HepG2 (cell line): ENCODE data around the gene ACSF3. TPM values are rescaled to one million over a fixed set of nuclear protein-coding genes. Genes with fewer than 3 reads are reported as not detected.

Experiments used
- CHD2 ChIP-seq: IDR thresholded peaks from 2 replicates; pipeline ENCODE4 v1.6.1; 2011; ENCODE audit warnings: low read depth, low read length, improper control_type of control experiment
- GATAD2A ChIP-seq: IDR thresholded peaks from 2 replicates; pipeline ENCODE4 v1.6.1; 2016
- KDM1A ChIP-seq: IDR thresholded peaks from 2 replicates; pipeline ENCODE4 v1.6.1; 2016; ENCODE audit warnings: missing compliant biosample characterization
- RBM22 ChIP-seq: fragments of 200-400 bp; formaldehyde crosslinking; optimal IDR thresholded peaks from 2 replicates; pipeline ENCODE3; 2017; ENCODE audit warnings: mild to moderate bottlenecking, low read length, moderate library complexity
- RNF2 ChIP-seq: fragments of 450-650 bp; conservative IDR thresholded peaks from 2 replicates; pipeline ENCODE4 v1.6.1; 2016; ENCODE audit warnings: low read depth
- SALL2 ChIP-seq: sonication (generic); formaldehyde crosslinking; IDR thresholded peaks from 2 replicates; pipeline ENCODE4 v1.8.1; 2023; ENCODE audit warnings: mild to moderate bottlenecking, missing genetic modification reagents, inconsistent platforms
- TFDP1 ChIP-seq: IDR thresholded peaks from 2 replicates; pipeline ENCODE4 v1.6.1; 2016; ENCODE audit warnings: missing compliant biosample characterization, missing genetic modification reagents, borderline replicate concordance
- WIZ ChIP-seq: sonication (generic); formaldehyde crosslinking; IDR thresholded peaks from 2 replicates; pipeline ENCODE4 v1.5.1; 2020; ENCODE audit warnings: mild to moderate bottlenecking, missing genetic modification reagents
- ZFP41 ChIP-seq: sonication (generic); formaldehyde crosslinking; IDR thresholded peaks from 2 replicates; pipeline ENCODE4 v1.4.0; 2020; ENCODE audit warnings: mild to moderate bottlenecking, missing genetic modification reagents, borderline replicate concordance
- ZNF235 ChIP-seq: sonication (generic); formaldehyde crosslinking; IDR thresholded peaks from 2 replicates; pipeline ENCODE4 v1.8.1; 2023; ENCODE audit warnings: mild to moderate bottlenecking, missing genetic modification reagents, borderline replicate concordance
- ZNF282 ChIP-seq: fragments of 450-650 bp; IDR thresholded peaks from 2 replicates; pipeline ENCODE4 v1.6.1; 2018; ENCODE audit not compliant: partially characterized antibody
- polyA plus RNA-seq, 8 experiments: library from polyadenylated mRNA; depleted of rRNA in 3 of 8; stranded (reverse) in 7 of 8; unstranded in 1 of 8; fragments of >200 nt; fragmentation: Illumina TruSeq in 4 of 8; extraction: Trizol in 4 of 8; gene quantifications; 2 replicates each; pipeline versions ENCODE4 v1.2.1 to v1.2.3, GENCODE V29; 2011 to 2016; ENCODE audit warnings: low read depth in 4 of 8, missing spikeins in 1 of 8, mixed read lengths in 1 of 8; ENCODE audit not compliant: insufficient read depth in 1 of 8
- total RNA-seq, 5 experiments: library from RNA; depleted of rRNA; stranded (reverse); fragments of >200 nt; fragmentation: Illumina TruSeq; extraction: Trizol; gene quantifications; 2 replicates each; pipeline ENCODE4 v1.2.3, GENCODE V29; 2016; ENCODE audit warnings: low read depth in 1 of 5
- TF ChIP-seq, protein P1 (sequence below): sonication (generic); formaldehyde crosslinking; IDR thresholded peaks from 2 replicates; pipeline ENCODE4 v1.5.1; 2020; ENCODE audit warnings: mild to moderate bottlenecking, missing genetic modification reagents, moderate library complexity
- TF ChIP-seq, protein P2 (sequence below): sonication (generic); formaldehyde crosslinking; IDR thresholded peaks from 2 replicates; pipeline ENCODE4 v1.4.0; 2020; ENCODE audit warnings: missing genetic modification reagents
- TF ChIP-seq, protein P3 (sequence below): sonication (generic); formaldehyde crosslinking; IDR thresholded peaks from 2 replicates; pipeline ENCODE4 v1.5.1; 2020; ENCODE audit warnings: missing genetic modification reagents, mild to moderate bottlenecking, borderline replicate concordance
- TF ChIP-seq, protein P4 (sequence below): sonication (generic); formaldehyde crosslinking; IDR thresholded peaks from 2 replicates; pipeline ENCODE4 v1.9.0; 2021; ENCODE audit warnings: mild to moderate bottlenecking, missing genetic modification reagents

ACSF3 gene
- total and polyA plus RNA-seq, 2 of the 13 experiments (the other 11 are each of a cell fraction or from before 2014, with no cell fraction given) = 14.9 to 30.6 TPM

GRCh38 chr16:89103156-89103555, 9.5 kb downstream of the ACSF3 start (continued):
- TF ChIP-seq, protein P1, sequence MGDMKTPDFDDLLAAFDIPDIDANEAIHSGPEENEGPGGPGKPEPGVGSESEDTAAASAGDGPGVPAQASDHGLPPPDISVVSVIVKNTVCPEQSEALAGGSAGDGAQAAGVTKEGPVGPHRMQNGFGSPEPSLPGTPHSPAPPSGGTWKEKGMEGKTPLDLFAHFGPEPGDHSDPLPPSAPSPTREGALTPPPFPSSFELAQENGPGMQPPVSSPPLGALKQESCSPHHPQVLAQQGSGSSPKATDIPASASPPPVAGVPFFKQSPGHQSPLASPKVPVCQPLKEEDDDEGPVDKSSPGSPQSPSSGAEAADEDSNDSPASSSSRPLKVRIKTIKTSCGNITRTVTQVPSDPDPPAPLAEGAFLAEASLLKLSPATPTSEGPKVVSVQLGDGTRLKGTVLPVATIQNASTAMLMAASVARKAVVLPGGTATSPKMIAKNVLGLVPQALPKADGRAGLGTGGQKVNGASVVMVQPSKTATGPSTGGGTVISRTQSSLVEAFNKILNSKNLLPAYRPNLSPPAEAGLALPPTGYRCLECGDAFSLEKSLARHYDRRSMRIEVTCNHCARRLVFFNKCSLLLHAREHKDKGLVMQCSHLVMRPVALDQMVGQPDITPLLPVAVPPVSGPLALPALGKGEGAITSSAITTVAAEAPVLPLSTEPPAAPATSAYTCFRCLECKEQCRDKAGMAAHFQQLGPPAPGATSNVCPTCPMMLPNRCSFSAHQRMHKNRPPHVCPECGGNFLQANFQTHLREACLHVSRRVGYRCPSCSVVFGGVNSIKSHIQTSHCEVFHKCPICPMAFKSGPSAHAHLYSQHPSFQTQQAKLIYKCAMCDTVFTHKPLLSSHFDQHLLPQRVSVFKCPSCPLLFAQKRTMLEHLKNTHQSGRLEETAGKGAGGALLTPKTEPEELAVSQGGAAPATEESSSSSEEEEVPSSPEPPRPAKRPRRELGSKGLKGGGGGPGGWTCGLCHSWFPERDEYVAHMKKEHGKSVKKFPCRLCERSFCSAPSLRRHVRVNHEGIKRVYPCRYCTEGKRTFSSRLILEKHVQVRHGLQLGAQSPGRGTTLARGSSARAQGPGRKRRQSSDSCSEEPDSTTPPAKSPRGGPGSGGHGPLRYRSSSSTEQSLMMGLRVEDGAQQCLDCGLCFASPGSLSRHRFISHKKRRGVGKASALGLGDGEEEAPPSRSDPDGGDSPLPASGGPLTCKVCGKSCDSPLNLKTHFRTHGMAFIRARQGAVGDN (CRISPR knock-in tag) = peak; percentile 23; the same call in 1 of the 2 replicates
- no peak for TF ChIP-seq ZNF235 (CRISPR knock-in tag)
- no peak for TF ChIP-seq KDM1A
- TF ChIP-seq RBM22 = peak; percentile 53
- TF ChIP-seq, protein P2, sequence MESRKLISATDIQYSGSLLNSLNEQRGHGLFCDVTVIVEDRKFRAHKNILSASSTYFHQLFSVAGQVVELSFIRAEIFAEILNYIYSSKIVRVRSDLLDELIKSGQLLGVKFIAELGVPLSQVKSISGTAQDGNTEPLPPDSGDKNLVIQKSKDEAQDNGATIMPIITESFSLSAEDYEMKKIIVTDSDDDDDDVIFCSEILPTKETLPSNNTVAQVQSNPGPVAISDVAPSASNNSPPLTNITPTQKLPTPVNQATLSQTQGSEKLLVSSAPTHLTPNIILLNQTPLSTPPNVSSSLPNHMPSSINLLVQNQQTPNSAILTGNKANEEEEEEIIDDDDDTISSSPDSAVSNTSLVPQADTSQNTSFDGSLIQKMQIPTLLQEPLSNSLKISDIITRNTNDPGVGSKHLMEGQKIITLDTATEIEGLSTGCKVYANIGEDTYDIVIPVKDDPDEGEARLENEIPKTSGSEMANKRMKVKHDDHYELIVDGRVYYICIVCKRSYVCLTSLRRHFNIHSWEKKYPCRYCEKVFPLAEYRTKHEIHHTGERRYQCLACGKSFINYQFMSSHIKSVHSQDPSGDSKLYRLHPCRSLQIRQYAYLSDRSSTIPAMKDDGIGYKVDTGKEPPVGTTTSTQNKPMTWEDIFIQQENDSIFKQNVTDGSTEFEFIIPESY (CRISPR knock-in tag) = peak; percentile 20; the same call in 1 of the 2 replicates
- TF ChIP-seq, protein P3, sequence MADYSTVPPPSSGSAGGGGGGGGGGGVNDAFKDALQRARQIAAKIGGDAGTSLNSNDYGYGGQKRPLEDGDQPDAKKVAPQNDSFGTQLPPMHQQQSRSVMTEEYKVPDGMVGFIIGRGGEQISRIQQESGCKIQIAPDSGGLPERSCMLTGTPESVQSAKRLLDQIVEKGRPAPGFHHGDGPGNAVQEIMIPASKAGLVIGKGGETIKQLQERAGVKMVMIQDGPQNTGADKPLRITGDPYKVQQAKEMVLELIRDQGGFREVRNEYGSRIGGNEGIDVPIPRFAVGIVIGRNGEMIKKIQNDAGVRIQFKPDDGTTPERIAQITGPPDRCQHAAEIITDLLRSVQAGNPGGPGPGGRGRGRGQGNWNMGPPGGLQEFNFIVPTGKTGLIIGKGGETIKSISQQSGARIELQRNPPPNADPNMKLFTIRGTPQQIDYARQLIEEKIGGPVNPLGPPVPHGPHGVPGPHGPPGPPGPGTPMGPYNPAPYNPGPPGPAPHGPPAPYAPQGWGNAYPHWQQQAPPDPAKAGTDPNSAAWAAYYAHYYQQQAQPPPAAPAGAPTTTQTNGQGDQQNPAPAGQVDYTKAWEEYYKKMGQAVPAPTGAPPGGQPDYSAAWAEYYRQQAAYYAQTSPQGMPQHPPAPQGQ (CRISPR knock-in tag) = no peak
- TF ChIP-seq RNF2 = no peak
- TF ChIP-seq, protein P4, sequence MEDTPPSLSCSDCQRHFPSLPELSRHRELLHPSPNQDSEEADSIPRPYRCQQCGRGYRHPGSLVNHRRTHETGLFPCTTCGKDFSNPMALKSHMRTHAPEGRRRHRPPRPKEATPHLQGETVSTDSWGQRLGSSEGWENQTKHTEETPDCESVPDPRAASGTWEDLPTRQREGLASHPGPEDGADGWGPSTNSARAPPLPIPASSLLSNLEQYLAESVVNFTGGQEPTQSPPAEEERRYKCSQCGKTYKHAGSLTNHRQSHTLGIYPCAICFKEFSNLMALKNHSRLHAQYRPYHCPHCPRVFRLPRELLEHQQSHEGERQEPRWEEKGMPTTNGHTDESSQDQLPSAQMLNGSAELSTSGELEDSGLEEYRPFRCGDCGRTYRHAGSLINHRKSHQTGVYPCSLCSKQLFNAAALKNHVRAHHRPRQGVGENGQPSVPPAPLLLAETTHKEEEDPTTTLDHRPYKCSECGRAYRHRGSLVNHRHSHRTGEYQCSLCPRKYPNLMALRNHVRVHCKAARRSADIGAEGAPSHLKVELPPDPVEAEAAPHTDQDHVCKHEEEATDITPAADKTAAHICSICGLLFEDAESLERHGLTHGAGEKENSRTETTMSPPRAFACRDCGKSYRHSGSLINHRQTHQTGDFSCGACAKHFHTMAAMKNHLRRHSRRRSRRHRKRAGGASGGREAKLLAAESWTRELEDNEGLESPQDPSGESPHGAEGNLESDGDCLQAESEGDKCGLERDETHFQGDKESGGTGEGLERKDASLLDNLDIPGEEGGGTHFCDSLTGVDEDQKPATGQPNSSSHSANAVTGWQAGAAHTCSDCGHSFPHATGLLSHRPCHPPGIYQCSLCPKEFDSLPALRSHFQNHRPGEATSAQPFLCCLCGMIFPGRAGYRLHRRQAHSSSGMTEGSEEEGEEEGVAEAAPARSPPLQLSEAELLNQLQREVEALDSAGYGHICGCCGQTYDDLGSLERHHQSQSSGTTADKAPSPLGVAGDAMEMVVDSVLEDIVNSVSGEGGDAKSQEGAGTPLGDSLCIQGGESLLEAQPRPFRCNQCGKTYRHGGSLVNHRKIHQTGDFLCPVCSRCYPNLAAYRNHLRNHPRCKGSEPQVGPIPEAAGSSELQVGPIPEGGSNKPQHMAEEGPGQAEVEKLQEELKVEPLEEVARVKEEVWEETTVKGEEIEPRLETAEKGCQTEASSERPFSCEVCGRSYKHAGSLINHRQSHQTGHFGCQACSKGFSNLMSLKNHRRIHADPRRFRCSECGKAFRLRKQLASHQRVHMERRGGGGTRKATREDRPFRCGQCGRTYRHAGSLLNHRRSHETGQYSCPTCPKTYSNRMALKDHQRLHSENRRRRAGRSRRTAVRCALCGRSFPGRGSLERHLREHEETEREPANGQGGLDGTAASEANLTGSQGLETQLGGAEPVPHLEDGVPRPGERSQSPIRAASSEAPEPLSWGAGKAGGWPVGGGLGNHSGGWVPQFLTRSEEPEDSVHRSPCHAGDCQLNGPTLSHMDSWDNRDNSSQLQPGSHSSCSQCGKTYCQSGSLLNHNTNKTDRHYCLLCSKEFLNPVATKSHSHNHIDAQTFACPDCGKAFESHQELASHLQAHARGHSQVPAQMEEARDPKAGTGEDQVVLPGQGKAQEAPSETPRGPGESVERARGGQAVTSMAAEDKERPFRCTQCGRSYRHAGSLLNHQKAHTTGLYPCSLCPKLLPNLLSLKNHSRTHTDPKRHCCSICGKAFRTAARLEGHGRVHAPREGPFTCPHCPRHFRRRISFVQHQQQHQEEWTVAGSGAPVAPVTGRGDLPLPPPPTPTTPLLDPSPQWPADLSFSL (CRISPR knock-in tag) = no peak
- no peak for TF ChIP-seq WIZ (CRISPR knock-in tag)
- no peak for TF ChIP-seq ZNF282
- no peak for TF ChIP-seq CHD2
- no peak for TF ChIP-seq TFDP1 (CRISPR knock-in tag)
- no peak for TF ChIP-seq SALL2 (CRISPR knock-in tag)
- no peak for TF ChIP-seq GATAD2A
- no peak for TF ChIP-seq ZFP41 (CRISPR knock-in tag)
